Endothelial cell of umbilical vein (primary cell): Measurements from ENCODE around the gene ENKUR. TPM values are rescaled to one million over a fixed set of nuclear protein-coding genes. Genes with fewer than 3 reads are reported as not detected.

Source experiments
- BruUV-seq: library from RNA; stranded (reverse); fragments of 400-500 nt; replicated peaks from 2 replicates; lab custom pipeline; 2021; lab: Mats Ljungman, UMichigan
- CTCF ChIA-PET: fragments of 300-600, 350-600 bp; sonication (Branson Sonifier 250); formaldehyde crosslinking; loops from one replicate; lab custom pipeline; 2021; ENCODE audit warnings: antibody characterized with exemption, inconsistent platforms; lab: Charles Lee
- POLR2A ChIA-PET: fragments of 300-600, 350-600 bp; sonication (Branson Sonifier 250); formaldehyde crosslinking; loops from one replicate; lab custom pipeline; 2021; ENCODE audit warnings: antibody characterized with exemption, inconsistent platforms; lab: Charles Lee
- DNase-seq: peaks from one replicate; pipeline ENCODE4 v3.0.0-alpha.2; 2011; ENCODE audit warnings: low read depth, low spot score
- FAIRE-seq: peaks from 2 replicates; lab custom pipeline; 2011; peaks lifted over from hg19 to GRCh38; lab: Jason Lieb, UNC
- H2AFZ ChIP-seq: 2 replicates; pipeline ENCODE4 v1.6.0; 2012; ENCODE audit warnings: low read depth, low read length, control low read depth, inconsistent platforms
- H3K27ac ChIP-seq: 2 replicates; pipeline ENCODE4 v1.5.1; 2011; ENCODE audit warnings: low read depth, mild to moderate bottlenecking, control low read depth, low read length, moderate library complexity; ENCODE audit not compliant: insufficient read depth
- H3K27me3 ChIP-seq, 2 experiments: 2 replicates each; pipeline versions ENCODE4 v1.6.0 to v1.6.1; 2011; ENCODE audit warnings: low read length in 2 of 2, mixed read lengths in 1 of 2; ENCODE audit not compliant: control insufficient read depth in 2 of 2, insufficient read depth in 2 of 2
- H3K36me3 ChIP-seq, 2 experiments: 2 replicates in 1 of 2; 3 replicates in 1 of 2; pipeline ENCODE4 v1.5.1; 2011; ENCODE audit warnings: low read length in 2 of 2, mild to moderate bottlenecking in 1 of 2, moderate library complexity in 1 of 2; ENCODE audit not compliant: control insufficient read depth in 2 of 2, insufficient read depth in 2 of 2; ENCODE audit errors: extremely low read depth in 1 of 2
- H3K4me1 ChIP-seq: 3 replicates; pipeline ENCODE4 v1.5.1; 2011; ENCODE audit warnings: mild to moderate bottlenecking, low read length; ENCODE audit not compliant: control insufficient read depth, insufficient read depth; ENCODE audit errors: extremely low read depth
- H3K4me2 ChIP-seq: 2 replicates; pipeline ENCODE4 v1.6.1; 2011; ENCODE audit warnings: low read length, control low read depth, mixed read lengths; ENCODE audit not compliant: insufficient read depth
- H3K4me3 ChIP-seq, 3 experiments: fragments of 200-600 bp in 1 of 3; sonication (generic), shearing (Covaris generic) in 1 of 3; replicated peaks in 1 of 3; 2 replicates each; pipeline ENCODE4 v1.5.1; 2011 to 2016; ENCODE audit warnings: control low read depth in 3 of 3, low read length in 3 of 3, mild to moderate bottlenecking in 2 of 3, inconsistent platforms in 1 of 3, low read depth in 1 of 3, moderate library complexity in 1 of 3; ENCODE audit not compliant: insufficient read depth in 1 of 3
- H3K79me2 ChIP-seq: 2 replicates; pipeline ENCODE4 v1.6.0; 2012; ENCODE audit warnings: low read length, inconsistent platforms; ENCODE audit not compliant: control insufficient read depth, insufficient read depth
- H3K9ac ChIP-seq: replicated peaks from 2 replicates; pipeline ENCODE3; 2011; ENCODE audit warnings: low read length, control low read depth; ENCODE audit not compliant: insufficient read depth; ENCODE audit errors: extremely low read depth
- H3K9me1 ChIP-seq: replicated peaks from 3 replicates; pipeline ENCODE4 v1.6.0; 2011; ENCODE audit warnings: mild to moderate bottlenecking, low read length; ENCODE audit not compliant: control insufficient read depth, insufficient read depth; ENCODE audit errors: extremely low read depth
- H3K9me3 ChIP-seq: replicated peaks from 2 replicates; pipeline ENCODE4 v1.5.1; 2012; ENCODE audit warnings: low read length, inconsistent platforms; ENCODE audit not compliant: control insufficient read depth, insufficient read depth
- H4K20me1 ChIP-seq: replicated peaks from 2 replicates; pipeline ENCODE3; 2011; ENCODE audit warnings: mild to moderate bottlenecking, low read length; ENCODE audit not compliant: control insufficient read depth, insufficient read depth; ENCODE audit errors: extremely low read depth
- EZH2 ChIP-seq: IDR thresholded peaks from 2 replicates; pipeline ENCODE4 v1.6.1; 2012; ENCODE audit warnings: borderline replicate concordance, low read depth, mild to moderate bottlenecking, moderate library complexity, low read length, inconsistent platforms; ENCODE audit not compliant: severe bottlenecking
- FOS ChIP-seq: IDR thresholded peaks from 2 replicates; pipeline ENCODE4 v1.6.1; 2011; ENCODE audit warnings: mild to moderate bottlenecking, low read length, moderate library complexity, borderline replicate concordance; ENCODE audit not compliant: insufficient read depth
- GATA2 ChIP-seq: IDR thresholded peaks from 2 replicates; pipeline ENCODE4 v1.7.0; 2011; ENCODE audit warnings: low read depth, mild to moderate bottlenecking, moderate library complexity, mixed read lengths, low read length; ENCODE audit not compliant: insufficient read length, insufficient read depth
- JUN ChIP-seq: IDR thresholded peaks from 2 replicates; pipeline ENCODE4 v1.6.1; 2011; ENCODE audit warnings: borderline replicate concordance, low read depth; ENCODE audit not compliant: insufficient read length, insufficient read depth
- MYC ChIP-seq: IDR thresholded peaks from one replicate; pipeline ENCODE4 v1.6.1; 2011; ENCODE audit warnings: mild to moderate bottlenecking, low read depth, low read length
- POLR2A ChIP-seq: IDR thresholded peaks from 2 replicates; pipeline ENCODE4 v1.6.1; 2012; ENCODE audit warnings: low read depth, mild to moderate bottlenecking, control low read depth, low read length
- POLR2AphosphoS5 ChIP-seq: IDR thresholded peaks from 2 replicates; pipeline ENCODE4 v1.6.1; 2012; ENCODE audit warnings: low read depth, mild to moderate bottlenecking, control low read depth, low read length, moderate library complexity; ENCODE audit not compliant: insufficient read depth
- dilution Hi-C: fragments of 300-500 bp; cut with MboI; formaldehyde crosslinking; loops from one replicate; pipeline ENCODE4 v1.15.0; 2019; ENCODE audit warnings: low sequenced_read_pairs; ENCODE audit not compliant: extremely low pct_ligation_motif_present
- intact Hi-C: fragments of 100-400 bp; cut with micrococcal nuclease; formaldehyde crosslinking; loops from one replicate; pipeline ENCODE4 v1.10.0; 2022
- polyA plus RNA-seq, 4 experiments: library from polyadenylated mRNA; depleted of rRNA in 3 of 4; stranded (reverse) in 3 of 4; unstranded in 1 of 4; fragments of >200 nt; gene quantifications; 2 replicates each; pipeline versions ENCODE4 v1.2.1 to v1.2.3, GENCODE V29; 2011 to 2012; ENCODE audit warnings: missing spikeins in 1 of 4
- total RNA-seq: library from RNA; stranded (reverse); gene quantifications from 2 replicates; pipeline ENCODE4 v1.2.3, GENCODE V29; 2021
- TF ChIP-seq, protein P1 (sequence below), 2 donors: IDR thresholded peaks; 1 replicate in 1 of 2; 2 replicates in 1 of 2; pipeline ENCODE4 v1.5.1; 2011; ENCODE audit warnings: low read length in 2 of 2, mild to moderate bottlenecking in 2 of 2, moderate library complexity in 2 of 2, control low read depth in 1 of 2, inconsistent platforms in 1 of 2, low read depth in 1 of 2; ENCODE audit not compliant: insufficient read depth in 1 of 2; ENCODE audit errors: extremely low read depth in 1 of 2
- TF ChIP-seq, protein P2 (sequence below): IDR thresholded peaks from 2 replicates; pipeline ENCODE4 v1.6.1; 2011; ENCODE audit not compliant: insufficient read depth, insufficient read length

The ENKUR gene
- total and polyA plus RNA-seq, 2 donors (not counting 3 experiments of a cell fraction or from before 2014, with no cell fraction given): 0.07 to 0.35 TPM

DNA sequence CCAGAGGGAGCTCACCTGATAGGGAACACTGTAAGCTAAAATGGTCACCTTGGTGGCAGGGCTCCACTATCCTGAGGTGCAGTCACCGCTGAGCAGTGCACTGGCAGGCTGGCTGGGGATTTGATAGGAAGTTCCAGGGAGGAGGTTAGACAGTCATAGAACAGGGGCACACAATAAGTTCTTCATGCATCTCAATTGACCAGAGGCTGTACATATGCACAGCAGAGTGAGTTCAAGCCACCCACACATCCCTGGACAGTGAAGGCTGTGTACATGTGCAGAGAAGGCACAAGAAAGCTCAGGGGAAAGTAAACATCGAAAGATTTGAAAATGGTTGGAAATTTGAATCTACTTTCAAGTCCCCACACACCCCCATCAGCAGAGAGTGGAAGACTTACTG is 77.4 kb downstream of the ENKUR start:
- POLR2A ChIA-PET: no interaction called here
- dilution Hi-C loops: no loop called here
- Histone ChIP-seq H3K9me1 (no peaks in the 10 kb centered on the region), H3K27me3 (no peaks in the 10 kb centered on the region), H3K4me2 (no peak overlapping the region), H3K36me3 (no peaks in the 10 kb centered on the region), H2AFZ (no peak overlapping the region), H3K9ac (no peak overlapping the region), H4K20me1 (no peaks in the 10 kb centered on the region), H3K9me3 (no peaks in the 10 kb centered on the region), H3K4me3 (no peak overlapping the region), H3K79me2 (no peaks in the 10 kb centered on the region), H3K27ac (no peak overlapping the region), H3K4me1 (no peaks in the 10 kb centered on the region)
- FAIRE-seq: no peak
- TF ChIP-seq JUN (no peak), MYC (no peak), POLR2AphosphoS5 (no peak), GATA2 (no peak), POLR2A (no peak), EZH2 (no peak), FOS (no peak)
- TF ChIP-seq, protein P1, sequence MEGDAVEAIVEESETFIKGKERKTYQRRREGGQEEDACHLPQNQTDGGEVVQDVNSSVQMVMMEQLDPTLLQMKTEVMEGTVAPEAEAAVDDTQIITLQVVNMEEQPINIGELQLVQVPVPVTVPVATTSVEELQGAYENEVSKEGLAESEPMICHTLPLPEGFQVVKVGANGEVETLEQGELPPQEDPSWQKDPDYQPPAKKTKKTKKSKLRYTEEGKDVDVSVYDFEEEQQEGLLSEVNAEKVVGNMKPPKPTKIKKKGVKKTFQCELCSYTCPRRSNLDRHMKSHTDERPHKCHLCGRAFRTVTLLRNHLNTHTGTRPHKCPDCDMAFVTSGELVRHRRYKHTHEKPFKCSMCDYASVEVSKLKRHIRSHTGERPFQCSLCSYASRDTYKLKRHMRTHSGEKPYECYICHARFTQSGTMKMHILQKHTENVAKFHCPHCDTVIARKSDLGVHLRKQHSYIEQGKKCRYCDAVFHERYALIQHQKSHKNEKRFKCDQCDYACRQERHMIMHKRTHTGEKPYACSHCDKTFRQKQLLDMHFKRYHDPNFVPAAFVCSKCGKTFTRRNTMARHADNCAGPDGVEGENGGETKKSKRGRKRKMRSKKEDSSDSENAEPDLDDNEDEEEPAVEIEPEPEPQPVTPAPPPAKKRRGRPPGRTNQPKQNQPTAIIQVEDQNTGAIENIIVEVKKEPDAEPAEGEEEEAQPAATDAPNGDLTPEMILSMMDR (IDR thresholded peaks at IDR 0.05; ENCODE audit: extremely low read depth in 1 of 2, insufficient read depth in 1 of 2, low read depth in 1 of 2, low read length in 2 of 2): no peak
- TF ChIP-seq, protein P2, sequence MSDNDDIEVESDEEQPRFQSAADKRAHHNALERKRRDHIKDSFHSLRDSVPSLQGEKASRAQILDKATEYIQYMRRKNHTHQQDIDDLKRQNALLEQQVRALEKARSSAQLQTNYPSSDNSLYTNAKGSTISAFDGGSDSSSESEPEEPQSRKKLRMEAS: no peak
- no peak for DNase-seq
- CTCF ChIA-PET: no interaction called here
- intact Hi-C loops: no loop called here
- no TSS peak for BruUV-seq
